T-helper 22 cell (primary cell): ENCODE results near the gene MRPL49.
"Not testable (repeated sequence)": the region's sequence is repeated elsewhere in the genome, so short reads cannot be mapped to it uniquely, and the experiment has no call there.

Experiments
- DNase-seq: peaks from one replicate; pipeline ENCODE4 v3.0.0-alpha.2; 2020; ENCODE audit warnings: low read depth

Gene MRPL49

GRCh38 chr11:65132988-65133700 lies 11.0 kb downstream of the MRPL49 start:
- DNase-seq = no peak

GRCh38 chr11:65133724-65134123 lies 11.6 kb downstream of the MRPL49 start:
- DNase-seq = no peak

GRCh38 chr11:65134240-65134951 lies 12.3 kb downstream of the MRPL49 start, which contains the start of gene SYVN1:
Gene SYVN1, minus strand, starts transcription at chr11:65134519. Its CDS starts 918 bp downstream, at chr11:65133601.
- DNase-seq = peak; percentile 85

- DNase-seq = peak; percentile 80
Measured at GRCh38 chr11:65134952-65135632, 13.0 kb downstream of the MRPL49 start.

- DNase-seq = no peak
Measured at GRCh38 chr11:65135633-65136145, 13.6 kb downstream of the MRPL49 start.

- DNase-seq = no peak
Measured at GRCh38 chr11:65136515-65137096, 14.5 kb downstream of the MRPL49 start.

GRCh38 chr11:65141896-65142494 lies 19.9 kb downstream of the MRPL49 start:
- no peak for DNase-seq

- DNase-seq = no peak
Measured at GRCh38 chr11:65147352-65148075, 25.4 kb downstream of the MRPL49 start.

GRCh38 chr11:65148657-65149056 lies 26.5 kb downstream of the MRPL49 start:
- DNase-seq = no peak

- DNase-seq = not testable (repeated sequence)
Measured at GRCh38 chr11:65150131-65150508, 28.0 kb downstream of the MRPL49 start.

GRCh38 chr11:65150509-65151299 lies 28.6 kb downstream of the MRPL49 start:
- DNase-seq = no peak

- DNase-seq = no peak
Measured at GRCh38 chr11:65151331-65151899, 29.3 kb downstream of the MRPL49 start.

- no peak for DNase-seq
Measured at GRCh38 chr11:65152122-65152521, 30.0 kb downstream of the MRPL49 start.

GRCh38 chr11:65156256-65156655 lies 34.1 kb downstream of the MRPL49 start:
- no peak for DNase-seq

- no peak for DNase-seq
Measured at GRCh38 chr11:65156926-65157325, 34.8 kb downstream of the MRPL49 start.

GRCh38 chr11:65157336-65157735 lies 35.2 kb downstream of the MRPL49 start:
- DNase-seq = no peak

- no peak for DNase-seq
Measured at GRCh38 chr11:65159012-65159411, 36.9 kb downstream of the MRPL49 start.

GRCh38 chr11:65160643-65161042 lies 38.5 kb downstream of the MRPL49 start:
- DNase-seq = no peak

GRCh38 chr11:65163684-65164083 lies 41.6 kb downstream of the MRPL49 start:
- DNase-seq = no peak
